GM19467 (cell line): ENCODE results near the gene CCNL2.

Source experiments
- ATAC-seq: cut with Tn5 transposase; IDR thresholded peaks from one replicate; pipeline ENCODE4 v1.9.1; 2021; ENCODE audit warnings: mild to moderate bottlenecking, moderate library complexity; ENCODE audit not compliant: unreplicated experiment

The CCNL2 gene

DNA sequence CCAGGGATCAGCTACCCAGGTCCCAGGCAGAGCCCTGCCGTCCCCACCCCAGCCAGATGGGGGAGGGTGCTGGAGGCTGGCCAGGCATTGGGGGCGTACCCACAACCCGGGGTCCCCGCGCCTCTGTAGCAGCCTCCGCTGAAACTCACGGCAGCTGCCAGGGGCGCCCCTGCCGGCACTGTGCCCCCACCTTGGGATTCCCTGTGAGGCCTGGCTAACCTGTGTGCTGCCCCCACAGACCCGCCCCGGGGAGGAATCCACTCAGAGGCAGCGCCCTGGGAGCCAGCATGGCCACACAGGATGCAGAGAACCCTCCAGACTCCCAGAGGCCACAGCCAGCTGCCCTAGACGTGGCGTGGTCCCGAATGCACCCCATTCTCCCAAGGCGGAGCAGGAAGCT lies 53.8 kb downstream of the CCNL2 start:
- ATAC-seq: no peak

DNA sequence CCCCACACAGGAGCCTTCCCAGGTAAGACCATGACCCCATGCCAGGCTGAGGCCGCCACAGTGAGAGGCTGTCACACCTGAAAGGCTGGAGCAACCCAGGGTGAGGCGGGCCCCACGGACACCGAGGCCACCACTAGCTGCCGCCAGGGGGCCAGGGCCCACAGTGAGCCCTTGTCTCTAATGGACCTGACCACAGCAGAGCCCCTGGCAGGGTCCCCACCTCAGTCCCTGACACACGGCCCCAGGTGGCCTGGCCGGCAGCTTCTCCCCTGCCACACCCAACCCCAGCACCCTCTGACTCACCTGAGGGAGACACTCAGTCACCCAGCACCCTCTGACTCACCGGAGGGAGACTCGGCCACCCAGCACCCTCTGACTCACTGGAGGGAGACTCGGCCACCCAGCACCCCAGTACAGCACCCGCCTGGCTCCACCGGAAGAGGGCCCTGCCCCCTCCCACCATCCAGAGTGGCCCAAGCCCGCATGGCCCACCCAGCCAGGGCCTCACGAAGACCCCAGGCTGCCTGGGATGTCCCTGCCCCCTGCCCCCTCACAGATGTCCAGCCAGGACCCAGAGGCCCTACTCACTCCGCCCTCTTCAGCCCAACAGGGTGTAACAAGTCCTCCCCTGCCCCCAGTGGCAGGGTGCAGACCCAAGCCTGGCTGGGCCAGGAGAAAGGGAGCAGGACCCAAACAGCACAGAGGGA lies 54.3 kb downstream of the CCNL2 start:
- ATAC-seq: no peak

DNA sequence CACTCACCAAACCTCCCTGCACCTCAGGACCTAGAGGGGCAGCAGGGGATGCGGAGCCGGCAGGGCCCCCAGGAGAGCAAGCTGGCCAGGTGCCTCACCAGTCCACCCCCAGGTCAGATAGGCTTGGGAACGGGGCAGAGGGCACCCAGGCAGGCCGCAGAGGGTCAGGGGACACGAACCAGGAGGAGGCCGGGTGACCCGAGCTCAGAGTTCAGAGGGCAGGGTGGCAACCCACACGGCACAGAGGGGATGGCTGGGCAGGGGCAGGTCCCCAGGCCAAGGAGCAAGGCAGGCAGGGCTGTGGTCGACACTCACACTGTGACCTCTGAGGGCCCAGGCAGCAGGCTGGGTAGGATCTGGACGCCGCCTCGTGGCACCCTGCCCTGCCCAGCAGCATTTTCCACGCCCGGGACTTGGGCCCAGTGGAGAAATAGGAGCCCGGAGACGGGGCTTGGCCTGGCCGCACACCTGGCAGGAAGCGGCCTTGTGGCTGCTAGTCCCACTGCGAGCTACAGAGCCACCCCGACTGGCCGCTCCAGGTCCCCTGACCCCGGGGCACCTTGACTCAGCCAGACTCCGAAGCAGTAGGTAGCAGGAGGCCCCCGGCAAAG lies 55.2 kb downstream of the CCNL2 start:
- ATAC-seq: no peak

DNA sequence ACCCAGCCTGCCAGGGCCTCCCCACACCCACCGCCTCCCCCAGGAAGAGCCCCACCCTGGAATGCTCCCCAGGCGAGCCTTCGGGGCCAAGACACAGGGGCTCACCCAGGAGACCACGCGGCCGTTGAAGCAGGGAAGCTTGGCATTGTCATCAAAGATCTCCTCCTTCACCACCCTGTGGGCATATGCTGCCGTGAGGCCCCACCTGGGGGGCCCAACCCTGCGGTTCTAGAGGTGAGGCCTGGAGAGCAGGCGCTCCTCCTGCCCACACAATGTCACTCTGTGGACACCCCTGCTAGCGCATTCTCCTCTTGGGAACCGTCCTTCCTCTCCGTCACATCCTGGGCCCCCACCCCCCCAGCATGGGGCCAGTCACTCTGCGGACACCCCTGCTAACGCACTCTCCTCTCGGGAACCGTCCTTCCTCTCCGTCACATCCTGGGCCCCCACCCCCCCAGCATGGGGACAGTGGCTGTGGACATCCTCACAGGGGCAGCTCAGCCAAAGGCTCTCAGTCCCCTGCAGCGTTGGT lies 56.5 kb downstream of the CCNL2 start:
- no peak for ATAC-seq

- ATAC-seq: no peak
These were observed 57.0 kb downstream of the CCNL2 start for GRCh38 chr1:1342061-1342562.

DNA sequence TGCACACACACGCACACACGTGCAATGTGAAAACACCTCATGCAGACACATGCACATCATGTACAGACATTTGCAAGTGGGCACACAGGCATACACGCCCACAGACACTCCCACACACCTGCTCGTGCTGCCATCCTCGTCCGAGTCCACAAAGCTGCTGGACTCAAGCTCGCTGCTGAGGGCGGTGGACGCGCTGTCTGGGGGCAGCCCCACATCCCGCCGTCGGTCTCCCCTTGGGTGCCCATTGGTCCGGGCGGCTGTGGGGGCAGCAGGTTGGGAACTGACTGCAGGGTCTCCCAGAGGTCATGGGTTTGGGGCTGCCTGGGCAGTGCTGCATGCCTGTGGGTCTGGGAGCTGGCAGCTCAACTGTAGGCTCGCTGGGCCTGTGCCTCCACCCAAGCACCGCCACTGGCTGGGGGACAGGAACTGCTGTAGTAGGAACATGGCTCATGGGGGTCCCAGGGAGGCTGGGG lies 57.5 kb downstream of the CCNL2 start:
- ATAC-seq: no peak

GRCh38 chr1:1340791-1341548 lies 58.2 kb downstream of the CCNL2 start:
- no peak for ATAC-seq

- no peak for ATAC-seq
These were observed 59.0 kb downstream of the CCNL2 start for GRCh38 chr1:1340185-1340584.

- ATAC-seq: no peak
These were observed 60.9 kb downstream of the CCNL2 start for GRCh38 chr1:1338278-1338677.

DNA sequence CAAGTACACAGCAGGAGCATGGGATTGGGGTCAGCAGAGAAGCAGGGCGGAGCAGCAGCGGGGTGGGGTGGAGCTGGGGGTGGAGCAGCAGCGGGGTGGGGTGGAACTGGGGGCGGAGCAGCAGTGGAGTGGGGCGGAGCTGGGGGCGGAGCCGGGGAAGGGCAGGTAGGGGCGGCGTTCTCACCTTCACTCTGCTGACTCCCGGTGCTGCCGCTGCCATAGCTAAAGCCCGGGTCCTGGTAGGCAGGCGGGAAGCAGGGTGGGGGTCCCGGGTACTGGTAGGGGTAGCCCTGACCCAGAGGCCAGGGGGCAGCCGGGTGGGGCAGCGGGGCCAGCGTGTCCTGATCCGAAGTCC lies 61.4 kb downstream of the CCNL2 start:
- no peak for ATAC-seq

GRCh38 chr1:1336931-1337792 lies 62.0 kb downstream of the CCNL2 start:
- ATAC-seq: no peak

DNA sequence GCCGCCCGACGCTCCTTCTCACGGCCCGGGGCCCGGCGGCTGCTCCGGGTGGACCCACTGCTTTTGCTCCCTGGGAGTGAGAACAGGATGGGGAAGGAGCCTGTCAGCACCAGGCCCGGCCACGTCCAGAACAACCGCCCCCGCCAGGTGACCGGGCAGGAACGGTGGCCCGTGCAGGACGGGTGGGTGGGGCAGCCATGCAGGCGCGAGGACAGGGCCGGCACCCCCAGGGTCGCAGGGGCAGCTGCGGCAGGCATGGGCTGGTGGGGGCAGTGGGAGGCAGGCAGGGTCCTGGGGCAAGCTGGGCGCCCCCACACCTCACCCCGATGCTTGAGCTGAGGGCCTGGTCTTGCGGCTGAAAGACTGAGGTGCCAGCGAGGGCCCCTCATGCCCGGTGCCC lies 62.7 kb downstream of the CCNL2 start:
- ATAC-seq: no peak

DNA sequence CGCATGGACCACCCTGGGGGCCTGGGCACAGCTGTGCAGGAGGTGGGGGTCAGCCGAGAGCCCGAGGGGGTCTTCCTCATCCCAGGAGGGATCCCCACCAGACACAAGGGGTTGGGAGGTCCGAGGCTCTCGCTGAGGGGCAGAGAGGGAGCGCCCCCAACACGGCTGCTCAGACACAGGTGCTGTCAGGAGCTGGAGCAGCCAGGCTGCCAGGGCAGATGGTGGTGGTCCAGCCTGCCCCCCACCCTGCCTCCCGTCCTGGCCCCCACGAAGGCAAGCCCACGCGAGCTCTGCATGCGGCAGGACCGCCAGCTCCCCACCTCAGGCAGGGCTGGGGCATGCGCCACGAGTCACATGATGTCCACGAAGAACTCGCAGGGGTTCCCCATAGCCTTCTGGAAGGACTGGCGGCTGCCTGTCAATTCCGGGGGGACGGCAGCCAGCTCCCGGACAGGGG lies 63.3 kb downstream of the CCNL2 start:
- ATAC-seq: no peak
